ENCODE data around the gene CD34. TPM values are rescaled to one million over a fixed set of nuclear protein-coding genes. Genes with fewer than 3 reads are reported as not detected.
A peak's percentile ranks its signal among the peaks of the same experiment; 100 is the strongest.

CD34 gene
- total RNA-seq, 1 donor from 2014 or later: not detected

DNA sequence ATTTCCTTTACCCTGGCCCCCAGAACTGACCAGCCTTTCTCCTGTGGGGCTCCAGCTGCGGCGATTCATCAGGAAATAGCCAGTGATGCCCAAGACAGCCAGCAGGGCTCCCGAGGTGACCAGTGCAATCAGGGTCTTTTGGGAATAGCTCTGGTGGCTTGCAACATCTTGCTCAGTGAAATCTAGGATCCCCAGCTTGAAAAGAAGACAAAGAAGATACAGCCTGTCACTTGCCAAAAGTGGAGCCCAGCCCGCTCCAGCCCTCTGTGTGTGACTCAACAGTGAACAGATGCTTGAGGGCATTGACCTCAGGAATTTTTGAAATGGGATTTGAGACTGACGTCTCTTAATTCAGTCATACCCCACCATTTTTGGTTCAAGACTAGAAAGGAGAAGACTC lies 22.3 kb downstream of the CD34 start:
- no peak overlapping the region for H3K4me3 Mint-ChIP-seq (ENCODE audit: unreplicated experiment)
- H3K4me1 Mint-ChIP-seq (ENCODE audit: unreplicated experiment): peaks cover 40% of the 10 kb centered on the region
- peak overlapping the region; percentile 52 for H3K27ac Mint-ChIP-seq (ENCODE audit: unreplicated experiment)
- DNase-seq (ENCODE audit: extremely low spot score, unreplicated experiment): no peak
- no peaks in the 10 kb centered on the region for H3K27me3 Mint-ChIP-seq (ENCODE audit: unreplicated experiment)
- TF ChIP-seq CTCF (IDR thresholded peaks at IDR 0.05): no peak
- no peaks in the 10 kb centered on the region for H3K36me3 Mint-ChIP-seq (ENCODE audit: unreplicated experiment)
- no peaks in the 10 kb centered on the region for H3K9me3 Mint-ChIP-seq (ENCODE audit: unreplicated experiment)

DNA sequence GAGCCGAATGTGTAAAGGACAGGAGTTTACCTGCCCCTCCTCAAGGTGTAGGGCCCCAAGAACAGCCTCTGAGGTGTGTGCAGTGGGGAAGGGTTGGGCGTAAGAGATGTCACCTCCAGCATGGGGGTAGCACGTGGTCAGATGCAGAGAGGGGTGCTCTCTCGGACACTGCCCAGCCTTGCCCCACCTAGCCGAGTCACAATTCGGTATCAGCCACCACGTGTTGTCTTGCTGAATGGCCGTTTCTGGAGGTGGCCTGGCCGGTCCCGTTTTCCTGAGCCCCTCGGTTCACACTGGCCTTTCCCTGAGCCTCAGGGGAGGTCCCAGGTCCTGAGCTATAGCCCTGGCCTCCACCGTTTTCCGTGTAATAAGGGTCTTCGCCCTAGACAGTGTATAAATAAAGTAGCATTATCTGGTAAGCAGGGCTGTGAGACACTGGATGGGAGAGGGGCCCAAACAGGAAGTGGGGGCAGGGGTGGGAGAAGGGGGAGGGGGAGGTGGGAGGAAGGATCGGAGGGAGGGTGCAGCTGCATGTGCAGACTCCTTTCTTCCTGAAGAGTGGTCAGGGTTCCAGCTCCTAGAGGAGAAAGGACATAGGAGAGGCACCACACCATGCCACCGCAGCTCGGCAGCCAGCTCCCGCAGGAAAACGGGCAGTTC lies 23.3 kb downstream of the CD34 start:
- Mint-ChIP-seq H3K4me3 (ENCODE audit: unreplicated experiment) (no peak overlapping the region), H3K4me1 (ENCODE audit: unreplicated experiment) (peaks cover 40% of the 10 kb centered on the region), H3K36me3 (ENCODE audit: unreplicated experiment) (no peaks in the 10 kb centered on the region), H3K9me3 (ENCODE audit: unreplicated experiment) (no peaks in the 10 kb centered on the region), H3K27ac (ENCODE audit: unreplicated experiment) (no peak overlapping the region), H3K27me3 (ENCODE audit: unreplicated experiment) (peaks cover under 1% of the 10 kb centered on the region)
- no peak for DNase-seq (ENCODE audit: extremely low spot score, unreplicated experiment)
- TF ChIP-seq CTCF (IDR thresholded peaks at IDR 0.05): no peak

DNA sequence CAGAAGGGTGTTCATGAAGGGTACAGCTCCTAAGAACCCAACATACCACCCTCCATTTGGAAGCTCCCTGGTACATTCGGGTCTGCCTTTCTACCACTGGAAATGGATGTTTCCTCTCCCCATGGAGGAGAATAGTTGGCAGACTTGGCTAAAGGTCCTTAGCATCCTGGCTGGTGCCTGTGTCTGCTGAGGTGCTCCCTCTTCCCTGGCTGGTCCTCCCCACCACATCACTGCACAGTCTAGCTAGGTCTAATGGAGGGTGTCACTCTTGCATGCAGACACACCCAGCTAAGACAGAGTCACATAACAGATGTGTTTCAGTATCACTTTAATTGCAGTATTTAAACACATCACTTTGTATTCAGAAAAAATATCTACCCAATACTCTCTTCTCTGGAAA lies 24.7 kb downstream of the CD34 start:
- Mint-ChIP-seq H3K36me3 (ENCODE audit: unreplicated experiment) (no peaks in the 10 kb centered on the region), H3K4me3 (ENCODE audit: unreplicated experiment) (no peak overlapping the region), H3K27ac (ENCODE audit: unreplicated experiment) (no peak overlapping the region), H3K27me3 (ENCODE audit: unreplicated experiment) (peaks cover 2% of the 10 kb centered on the region), H3K4me1 (ENCODE audit: unreplicated experiment) (peaks cover 38% of the 10 kb centered on the region), H3K9me3 (ENCODE audit: unreplicated experiment) (no peaks in the 10 kb centered on the region)
- no peak for DNase-seq (ENCODE audit: extremely low spot score, unreplicated experiment)
- no peak for TF ChIP-seq CTCF (IDR thresholded peaks at IDR 0.05)

GRCh38 chr1:207885129-207886032 lies 25.5 kb downstream of the CD34 start:
- peaks cover 30% of the 10 kb centered on the region for H3K4me1 Mint-ChIP-seq (ENCODE audit: unreplicated experiment)
- H3K27me3 Mint-ChIP-seq (ENCODE audit: unreplicated experiment): peaks cover 4% of the 10 kb centered on the region
- peak; percentile 89 for DNase-seq (ENCODE audit: extremely low spot score, unreplicated experiment)
- peak; percentile 95 for TF ChIP-seq CTCF (IDR thresholded peaks at IDR 0.05)
- H3K27ac Mint-ChIP-seq (ENCODE audit: unreplicated experiment): no peak overlapping the region
- no peaks in the 10 kb centered on the region for H3K36me3 Mint-ChIP-seq (ENCODE audit: unreplicated experiment)
- no peak overlapping the region for H3K4me3 Mint-ChIP-seq (ENCODE audit: unreplicated experiment)
- H3K9me3 Mint-ChIP-seq (ENCODE audit: unreplicated experiment): no peaks in the 10 kb centered on the region

Data from osteocyte (in vitro differentiated cells).